ENCODE measurements around the gene STUB1. TPM values are rescaled to one million over a fixed set of nuclear protein-coding genes. Genes with fewer than 3 reads are reported as not detected.

STUB1 gene
- total and polyA plus RNA-seq, 2 donors (not counting 1 experiment from before 2014, with no cell fraction given), result 94.6 to 133 TPM

GRCh38 chr16:729768-730665 is 49.8 kb downstream of the STUB1 start:
- H3K9ac ChIP-seq (ENCODE audit: insufficient read depth, low read length), result no peak overlapping the region
- no peak overlapping the region for H3K4me2 ChIP-seq (ENCODE audit: extremely low read depth, insufficient read depth, low read length)
- TF ChIP-seq, protein P1, sequence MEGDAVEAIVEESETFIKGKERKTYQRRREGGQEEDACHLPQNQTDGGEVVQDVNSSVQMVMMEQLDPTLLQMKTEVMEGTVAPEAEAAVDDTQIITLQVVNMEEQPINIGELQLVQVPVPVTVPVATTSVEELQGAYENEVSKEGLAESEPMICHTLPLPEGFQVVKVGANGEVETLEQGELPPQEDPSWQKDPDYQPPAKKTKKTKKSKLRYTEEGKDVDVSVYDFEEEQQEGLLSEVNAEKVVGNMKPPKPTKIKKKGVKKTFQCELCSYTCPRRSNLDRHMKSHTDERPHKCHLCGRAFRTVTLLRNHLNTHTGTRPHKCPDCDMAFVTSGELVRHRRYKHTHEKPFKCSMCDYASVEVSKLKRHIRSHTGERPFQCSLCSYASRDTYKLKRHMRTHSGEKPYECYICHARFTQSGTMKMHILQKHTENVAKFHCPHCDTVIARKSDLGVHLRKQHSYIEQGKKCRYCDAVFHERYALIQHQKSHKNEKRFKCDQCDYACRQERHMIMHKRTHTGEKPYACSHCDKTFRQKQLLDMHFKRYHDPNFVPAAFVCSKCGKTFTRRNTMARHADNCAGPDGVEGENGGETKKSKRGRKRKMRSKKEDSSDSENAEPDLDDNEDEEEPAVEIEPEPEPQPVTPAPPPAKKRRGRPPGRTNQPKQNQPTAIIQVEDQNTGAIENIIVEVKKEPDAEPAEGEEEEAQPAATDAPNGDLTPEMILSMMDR (conservative IDR thresholded peaks at IDR 0.05 in 1 of 2, IDR thresholded peaks at IDR 0.05 in 1 of 2; ENCODE audit: low read depth in 1 of 2, low read length in 2 of 2), result no peak
- TF ChIP-seq EZH2 (IDR thresholded peaks at IDR 0.05; ENCODE audit: low read length, missing control alignments), result no peak
- no peak overlapping the region for H2AFZ ChIP-seq (ENCODE audit: low read length)
- H3K4me1 ChIP-seq (ENCODE audit: control insufficient read depth, extremely low read depth, insufficient read depth, low read length), result no peaks in the 10 kb centered on the region
- no peaks in the 10 kb centered on the region for H3K9me3 ChIP-seq (ENCODE audit: control insufficient read depth, insufficient read depth, low read depth, low read length)
- no peak for DNase-seq (ENCODE audit: low read depth in 2 of 2)
- H4K20me1 ChIP-seq (ENCODE audit: control insufficient read depth, extremely low read depth, insufficient read depth, low read length), result no peaks in the 10 kb centered on the region
- H3K27me3 ChIP-seq (ENCODE audit: control insufficient read depth, insufficient read depth, low read length), result no peaks in the 10 kb centered on the region
- H3K4me3 ChIP-seq (replicated peaks in 1 of 4; ENCODE audit: control extremely low read depth in 1 of 4, insufficient read depth in 1 of 4, low read depth in 3 of 4, low read length in 4 of 4), result no peak overlapping the region
- no peak overlapping the region for H3K27ac ChIP-seq (ENCODE audit: insufficient read depth, low read length)
- no peaks in the 10 kb centered on the region for H3K79me2 ChIP-seq (ENCODE audit: control insufficient read depth, insufficient read depth, low read length)
- peaks cover 20% of the 10 kb centered on the region for H3K36me3 ChIP-seq (ENCODE audit: control insufficient read depth, insufficient read depth, low read length)

- Histone ChIP-seq H3K79me2 (ENCODE audit: control insufficient read depth, insufficient read depth, low read length) (no peaks in the 10 kb centered on the region), H4K20me1 (ENCODE audit: control insufficient read depth, extremely low read depth, insufficient read depth, low read length) (no peaks in the 10 kb centered on the region), H3K27me3 (ENCODE audit: control insufficient read depth, insufficient read depth, low read length) (no peaks in the 10 kb centered on the region), H2AFZ (ENCODE audit: low read length) (no peak overlapping the region), H3K27ac (ENCODE audit: insufficient read depth, low read length) (no peak overlapping the region), H3K9me3 (ENCODE audit: control insufficient read depth, insufficient read depth, low read depth, low read length) (no peaks in the 10 kb centered on the region), H3K36me3 (ENCODE audit: control insufficient read depth, insufficient read depth, low read length) (peaks cover 21% of the 10 kb centered on the region), H3K4me1 (ENCODE audit: control insufficient read depth, extremely low read depth, insufficient read depth, low read length) (no peaks in the 10 kb centered on the region), H3K9ac (ENCODE audit: insufficient read depth, low read length) (no peak overlapping the region), H3K4me3 (replicated peaks in 1 of 4; ENCODE audit: control extremely low read depth in 1 of 4, insufficient read depth in 1 of 4, low read depth in 3 of 4, low read length in 4 of 4) (no peak overlapping the region), H3K4me2 (ENCODE audit: extremely low read depth, insufficient read depth, low read length) (no peak overlapping the region)
- DNase-seq (ENCODE audit: low read depth in 2 of 2), result no peak
- TF ChIP-seq EZH2 (IDR thresholded peaks at IDR 0.05; ENCODE audit: low read length, missing control alignments), result no peak
- TF ChIP-seq, protein P1 (conservative IDR thresholded peaks at IDR 0.05 in 1 of 2, IDR thresholded peaks at IDR 0.05 in 1 of 2; ENCODE audit: low read depth in 1 of 2, low read length in 2 of 2), result no peak
Measured at GRCh38 chr16:730666-731509, 50.7 kb downstream of the STUB1 start.

GRCh38 chr16:732332-732731 is 52.1 kb downstream of the STUB1 start:
- no peaks in the 10 kb centered on the region for H3K79me2 ChIP-seq (ENCODE audit: control insufficient read depth, insufficient read depth, low read length)

More at GRCh38 chr16:732332-732731, 52.1 kb downstream of the STUB1 start:
- no peak overlapping the region for H3K4me3 ChIP-seq (replicated peaks in 1 of 4; ENCODE audit: control extremely low read depth in 1 of 4, insufficient read depth in 1 of 4, low read depth in 3 of 4, low read length in 4 of 4)
- H3K4me1 ChIP-seq (ENCODE audit: control insufficient read depth, extremely low read depth, insufficient read depth, low read length), result no peaks in the 10 kb centered on the region
- H3K9me3 ChIP-seq (ENCODE audit: control insufficient read depth, insufficient read depth, low read depth, low read length), result no peaks in the 10 kb centered on the region
- H3K9ac ChIP-seq (ENCODE audit: insufficient read depth, low read length), result no peak overlapping the region
- DNase-seq (ENCODE audit: low read depth in 2 of 2), result no peak
- H3K27me3 ChIP-seq (ENCODE audit: control insufficient read depth, insufficient read depth, low read length), result no peaks in the 10 kb centered on the region
- no peak overlapping the region for H3K27ac ChIP-seq (ENCODE audit: insufficient read depth, low read length)
- TF ChIP-seq, protein P1 (conservative IDR thresholded peaks at IDR 0.05 in 1 of 2, IDR thresholded peaks at IDR 0.05 in 1 of 2; ENCODE audit: low read depth in 1 of 2, low read length in 2 of 2), result no peak
- no peak for TF ChIP-seq EZH2 (IDR thresholded peaks at IDR 0.05; ENCODE audit: low read length, missing control alignments)
- H2AFZ ChIP-seq (ENCODE audit: low read length), result no peak overlapping the region
- H3K36me3 ChIP-seq (ENCODE audit: control insufficient read depth, insufficient read depth, low read length), result peaks cover 29% of the 10 kb centered on the region
- H4K20me1 ChIP-seq (ENCODE audit: control insufficient read depth, extremely low read depth, insufficient read depth, low read length), result no peaks in the 10 kb centered on the region
- no peak overlapping the region for H3K4me2 ChIP-seq (ENCODE audit: extremely low read depth, insufficient read depth, low read length)

All from fibroblast of lung (primary cell).